DOHH2 (cell line): ENCODE results near the gene NUP37.

ENCODE experiments used
- H3F3A ChIP-seq: fragments of 200-600 bp; sonication (generic), shearing (Covaris generic); 2 replicates; pipeline ENCODE4 v1.6.0; 2016; ENCODE audit warnings: antibody characterized with exemption, mild to moderate bottlenecking; ENCODE audit not compliant: control insufficient read depth, insufficient read depth
- H3K27ac ChIP-seq: fragments of 200-600 bp; sonication (generic); 2 replicates; pipeline ENCODE4 v1.5.1; 2014; ENCODE audit warnings: low read depth, mild to moderate bottlenecking, low read length, moderate library complexity
- H3K27me3 ChIP-seq: fragments of 200-600 bp; sonication (generic); 2 replicates; pipeline ENCODE4 v1.6.1; 2014; ENCODE audit warnings: mild to moderate bottlenecking, low read length, mixed read lengths; ENCODE audit not compliant: control insufficient read depth
- H3K36me3 ChIP-seq: fragments of 200-600 bp; sonication (generic); 2 replicates; pipeline ENCODE4 v1.6.1; 2014; ENCODE audit warnings: mild to moderate bottlenecking, low read length, moderate library complexity, mixed read lengths; ENCODE audit not compliant: control insufficient read depth
- H3K4me1 ChIP-seq: fragments of 200-600 bp; sonication (generic); 2 replicates; pipeline ENCODE4 v1.6.1; 2014; ENCODE audit warnings: mild to moderate bottlenecking, low read length, mixed read lengths; ENCODE audit not compliant: control insufficient read depth
- H3K4me2 ChIP-seq: fragments of 200-600 bp; sonication (generic); 2 replicates; pipeline ENCODE4 v1.6.0; 2014; ENCODE audit warnings: mild to moderate bottlenecking, low read length, moderate library complexity
- H3K4me3 ChIP-seq: fragments of 200-600 bp; sonication (generic); 2 replicates; pipeline ENCODE4 v1.5.1; 2014; ENCODE audit warnings: mild to moderate bottlenecking, low read length, mixed read lengths
- H3K79me2 ChIP-seq: fragments of 200-600 bp; sonication (generic); 2 replicates; pipeline ENCODE4 v1.6.1; 2014; ENCODE audit warnings: mild to moderate bottlenecking, low read length, mixed read lengths; ENCODE audit not compliant: control insufficient read depth
- H3K9me2 ChIP-seq: fragments of 200-600 bp; sonication (generic); replicated peaks from 2 replicates; pipeline ENCODE4 v1.6.1; 2014; ENCODE audit warnings: mild to moderate bottlenecking, low read length, mixed read lengths; ENCODE audit not compliant: control insufficient read depth
- H3K9me3 ChIP-seq: fragments of 200-600 bp; sonication (generic); 2 replicates; pipeline ENCODE4 v1.6.1; 2014; ENCODE audit warnings: antibody characterized with exemption, low read length, mixed read lengths; ENCODE audit not compliant: control insufficient read depth, insufficient read depth
- H4K20me1 ChIP-seq: fragments of 200-600 bp; sonication (generic); 2 replicates; pipeline ENCODE4 v1.6.0; 2014; ENCODE audit warnings: low read depth, mild to moderate bottlenecking, antibody characterized with exemption, low read length, moderate library complexity; ENCODE audit not compliant: control insufficient read depth, insufficient read depth
- EZH2phosphoT487 ChIP-seq: fragments of 200-600 bp; sonication (generic); IDR thresholded peaks from 2 replicates; pipeline ENCODE4 v1.6.1; 2017; ENCODE audit warnings: borderline replicate concordance, mild to moderate bottlenecking, antibody characterized with exemption, low read length, moderate library complexity, mixed read lengths
- TF ChIP-seq, protein P1 (sequence below): fragments of 200-600 bp; sonication (generic); IDR thresholded peaks from one replicate; pipeline ENCODE4 v1.5.1; 2014; ENCODE audit warnings: antibody characterized with exemption, mild to moderate bottlenecking, low read depth, low read length; ENCODE audit not compliant: poor library complexity, severe bottlenecking

NUP37 gene

GRCh38 chr12:102029141-102029540, 90.8 kb downstream of the NUP37 start:
- Histone ChIP-seq H3K27ac (no peak overlapping the region), H3K4me2 (no peak overlapping the region), H3K36me3 (peaks cover 13% of the 10 kb centered on the region), H3K4me1 (no peaks in the 10 kb centered on the region), H3K9me3 (no peaks in the 10 kb centered on the region), H3K79me2 (no peaks in the 10 kb centered on the region), H3K9me2 (no peaks in the 10 kb centered on the region), H3K4me3 (no peak overlapping the region), H3F3A (no peaks in the 10 kb centered on the region), H3K27me3 (no peaks in the 10 kb centered on the region), H4K20me1 (no peaks in the 10 kb centered on the region)
- no peak for TF ChIP-seq EZH2phosphoT487
- TF ChIP-seq, protein P1, sequence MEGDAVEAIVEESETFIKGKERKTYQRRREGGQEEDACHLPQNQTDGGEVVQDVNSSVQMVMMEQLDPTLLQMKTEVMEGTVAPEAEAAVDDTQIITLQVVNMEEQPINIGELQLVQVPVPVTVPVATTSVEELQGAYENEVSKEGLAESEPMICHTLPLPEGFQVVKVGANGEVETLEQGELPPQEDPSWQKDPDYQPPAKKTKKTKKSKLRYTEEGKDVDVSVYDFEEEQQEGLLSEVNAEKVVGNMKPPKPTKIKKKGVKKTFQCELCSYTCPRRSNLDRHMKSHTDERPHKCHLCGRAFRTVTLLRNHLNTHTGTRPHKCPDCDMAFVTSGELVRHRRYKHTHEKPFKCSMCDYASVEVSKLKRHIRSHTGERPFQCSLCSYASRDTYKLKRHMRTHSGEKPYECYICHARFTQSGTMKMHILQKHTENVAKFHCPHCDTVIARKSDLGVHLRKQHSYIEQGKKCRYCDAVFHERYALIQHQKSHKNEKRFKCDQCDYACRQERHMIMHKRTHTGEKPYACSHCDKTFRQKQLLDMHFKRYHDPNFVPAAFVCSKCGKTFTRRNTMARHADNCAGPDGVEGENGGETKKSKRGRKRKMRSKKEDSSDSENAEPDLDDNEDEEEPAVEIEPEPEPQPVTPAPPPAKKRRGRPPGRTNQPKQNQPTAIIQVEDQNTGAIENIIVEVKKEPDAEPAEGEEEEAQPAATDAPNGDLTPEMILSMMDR: no peak

DNA sequence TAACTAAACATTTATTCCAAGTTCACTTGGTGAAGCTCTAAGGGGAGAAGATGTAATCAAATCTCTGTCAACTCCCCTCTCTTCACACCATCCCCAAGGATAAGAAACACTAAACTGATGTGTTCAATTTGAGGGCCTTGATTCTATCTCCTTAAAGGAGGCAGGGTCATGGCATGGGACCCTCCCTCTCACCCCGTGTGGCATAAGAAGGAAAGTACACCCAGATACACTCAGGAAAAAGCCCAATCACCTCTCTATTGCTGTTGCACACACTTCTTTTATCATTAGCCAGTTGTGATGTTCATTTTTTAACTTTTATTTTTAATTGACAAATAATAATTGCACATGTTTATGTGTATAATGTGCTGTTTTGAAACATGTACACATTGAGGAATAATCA, 93.2 kb downstream of the NUP37 start:
- H3K36me3 ChIP-seq: peaks cover 13% of the 10 kb centered on the region
- H3K9me2 ChIP-seq: no peaks in the 10 kb centered on the region
- H3K9me3 ChIP-seq: no peaks in the 10 kb centered on the region
- H3K4me3 ChIP-seq: no peak overlapping the region
- H4K20me1 ChIP-seq: no peaks in the 10 kb centered on the region
- no peak overlapping the region for H3K4me2 ChIP-seq
- no peaks in the 10 kb centered on the region for H3K4me1 ChIP-seq
- H3K27me3 ChIP-seq: no peaks in the 10 kb centered on the region
- no peaks in the 10 kb centered on the region for H3F3A ChIP-seq
- TF ChIP-seq EZH2phosphoT487: no peak
- TF ChIP-seq, protein P1: no peak
- H3K79me2 ChIP-seq: no peaks in the 10 kb centered on the region
- H3K27ac ChIP-seq: no peak overlapping the region

- H3K4me2 ChIP-seq: no peak overlapping the region
- no peaks in the 10 kb centered on the region for H3K4me1 ChIP-seq
- no peak overlapping the region for H3K4me3 ChIP-seq
- H3F3A ChIP-seq: no peaks in the 10 kb centered on the region
- H3K27ac ChIP-seq: no peak overlapping the region
- TF ChIP-seq EZH2phosphoT487: no peak
- TF ChIP-seq, protein P1: no peak
- no peaks in the 10 kb centered on the region for H3K79me2 ChIP-seq
- no peaks in the 10 kb centered on the region for H3K9me2 ChIP-seq
- no peaks in the 10 kb centered on the region for H3K9me3 ChIP-seq
- H3K36me3 ChIP-seq: peaks cover 13% of the 10 kb centered on the region
- H4K20me1 ChIP-seq: no peaks in the 10 kb centered on the region
- H3K27me3 ChIP-seq: no peaks in the 10 kb centered on the region
These were observed 95.1 kb downstream of the NUP37 start for GRCh38 chr12:102024765-102025164.

GRCh38 chr12:102023343-102023930, 96.5 kb downstream of the NUP37 start:
- Histone ChIP-seq H3K9me2 (no peaks in the 10 kb centered on the region), H3K79me2 (no peaks in the 10 kb centered on the region), H4K20me1 (no peaks in the 10 kb centered on the region), H3K4me3 (no peak overlapping the region), H3K9me3 (no peaks in the 10 kb centered on the region), H3K27me3 (no peaks in the 10 kb centered on the region), H3K27ac (no peak overlapping the region), H3K4me1 (no peaks in the 10 kb centered on the region), H3K36me3 (peaks cover 13% of the 10 kb centered on the region), H3K4me2 (no peak overlapping the region), H3F3A (no peaks in the 10 kb centered on the region)
- TF ChIP-seq, protein P1: no peak
- no peak for TF ChIP-seq EZH2phosphoT487
